ENCODE measurements around the gene CD300LG.
"Not testable (repeated sequence)": the region's sequence is repeated elsewhere in the genome, so short reads cannot be mapped to it uniquely, and the experiment has no call there.

Gene CD300LG

DNA sequence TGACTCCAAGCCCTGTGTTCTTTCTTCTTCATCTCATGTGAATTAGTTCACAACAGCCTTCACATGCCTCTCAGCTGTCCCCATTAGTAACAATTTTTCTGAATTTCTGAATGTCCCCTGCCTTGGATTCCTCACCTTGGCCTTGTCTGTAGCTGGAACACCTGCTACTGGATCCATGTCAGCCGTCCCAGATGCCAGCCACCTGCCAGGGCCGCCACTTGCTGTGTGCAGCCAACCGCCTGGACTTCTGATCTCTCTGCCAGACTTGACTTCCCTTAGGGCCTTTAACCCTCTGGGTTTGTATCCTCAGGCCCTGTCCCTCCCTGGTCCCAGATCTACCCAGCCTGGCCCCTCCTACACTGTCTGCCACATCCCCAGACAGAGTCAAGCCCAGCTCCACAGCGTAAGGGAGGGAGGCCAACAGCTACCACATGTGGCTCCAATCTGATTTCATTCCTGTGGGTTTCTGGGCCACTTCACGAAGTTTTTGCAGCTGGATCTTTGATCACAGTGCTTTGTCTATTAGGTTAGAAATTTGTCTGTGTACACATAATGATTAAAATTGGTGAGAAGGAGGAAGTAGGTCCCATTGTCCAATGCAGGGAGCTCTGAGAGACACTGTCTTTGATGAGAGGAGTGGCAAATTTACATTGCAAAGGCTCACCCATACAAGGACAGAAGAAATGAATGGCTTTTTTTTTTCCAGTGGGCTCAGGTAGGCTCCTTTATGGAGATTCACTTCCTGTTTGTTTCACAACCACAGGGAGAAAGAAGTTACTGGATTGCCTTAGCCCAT is 45.1 kb downstream of the CD300LG start:
- DNase-seq (ENCODE audit: low read depth, low spot score), result no peak
- in situ Hi-C loops (cut with HindIII; ENCODE audit: low sequenced_read_pairs), result no loop called here
- no peak overlapping the region for H3K4me3 ChIP-seq (ENCODE audit: low read depth, low read length)
- TF ChIP-seq, protein P1, sequence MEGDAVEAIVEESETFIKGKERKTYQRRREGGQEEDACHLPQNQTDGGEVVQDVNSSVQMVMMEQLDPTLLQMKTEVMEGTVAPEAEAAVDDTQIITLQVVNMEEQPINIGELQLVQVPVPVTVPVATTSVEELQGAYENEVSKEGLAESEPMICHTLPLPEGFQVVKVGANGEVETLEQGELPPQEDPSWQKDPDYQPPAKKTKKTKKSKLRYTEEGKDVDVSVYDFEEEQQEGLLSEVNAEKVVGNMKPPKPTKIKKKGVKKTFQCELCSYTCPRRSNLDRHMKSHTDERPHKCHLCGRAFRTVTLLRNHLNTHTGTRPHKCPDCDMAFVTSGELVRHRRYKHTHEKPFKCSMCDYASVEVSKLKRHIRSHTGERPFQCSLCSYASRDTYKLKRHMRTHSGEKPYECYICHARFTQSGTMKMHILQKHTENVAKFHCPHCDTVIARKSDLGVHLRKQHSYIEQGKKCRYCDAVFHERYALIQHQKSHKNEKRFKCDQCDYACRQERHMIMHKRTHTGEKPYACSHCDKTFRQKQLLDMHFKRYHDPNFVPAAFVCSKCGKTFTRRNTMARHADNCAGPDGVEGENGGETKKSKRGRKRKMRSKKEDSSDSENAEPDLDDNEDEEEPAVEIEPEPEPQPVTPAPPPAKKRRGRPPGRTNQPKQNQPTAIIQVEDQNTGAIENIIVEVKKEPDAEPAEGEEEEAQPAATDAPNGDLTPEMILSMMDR (IDR thresholded peaks at IDR 0.05; ENCODE audit: low read depth, low read length), result no peak

DNA sequence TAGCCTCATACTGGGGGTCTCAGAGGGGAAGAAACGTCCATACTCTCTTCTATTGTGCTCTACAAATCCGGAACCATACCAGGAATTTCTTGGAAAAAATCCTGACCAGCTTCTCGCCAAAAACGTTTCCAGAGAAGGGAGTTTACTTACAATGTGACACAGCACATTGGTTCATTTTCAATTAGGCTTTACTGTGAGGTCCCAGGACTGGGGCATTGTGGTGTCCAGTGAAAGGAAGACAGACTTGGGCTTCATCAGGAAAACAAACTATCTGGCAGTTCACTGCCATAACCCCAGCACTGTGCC is 45.6 kb downstream of the CD300LG start:
- DNase-seq (ENCODE audit: low read depth, low spot score), result no peak
- TF ChIP-seq, protein P1 (IDR thresholded peaks at IDR 0.05; ENCODE audit: low read depth, low read length), result no peak
- no peak overlapping the region for H3K4me3 ChIP-seq (ENCODE audit: low read depth, low read length)
- in situ Hi-C loops (cut with HindIII; ENCODE audit: low sequenced_read_pairs), result no loop called here

DNA sequence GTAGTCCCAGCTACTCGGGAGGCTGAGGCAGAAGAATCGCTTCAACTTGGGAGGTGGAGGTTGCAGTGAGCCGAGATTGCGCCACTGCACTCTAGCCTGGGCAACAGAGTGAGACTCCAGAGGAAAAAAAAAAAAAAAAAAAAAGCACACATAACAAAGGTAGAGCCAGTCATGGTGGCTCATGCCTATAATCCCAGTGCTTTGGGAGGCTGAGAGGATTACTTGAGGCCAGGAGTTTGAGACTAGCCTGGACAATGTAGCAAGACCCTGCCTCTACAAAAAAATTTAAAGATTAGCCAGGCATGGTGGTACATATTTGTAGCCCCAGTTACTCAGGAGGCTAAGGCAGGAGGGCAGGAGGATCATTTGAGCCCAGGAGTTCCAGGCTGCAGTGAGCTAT is 47.5 kb downstream of the CD300LG start:
- H3K4me3 ChIP-seq (ENCODE audit: low read depth, low read length); in situ Hi-C loops (cut with HindIII; ENCODE audit: low sequenced_read_pairs); DNase-seq (ENCODE audit: low read depth, low spot score): not testable (repeated sequence)

DNA sequence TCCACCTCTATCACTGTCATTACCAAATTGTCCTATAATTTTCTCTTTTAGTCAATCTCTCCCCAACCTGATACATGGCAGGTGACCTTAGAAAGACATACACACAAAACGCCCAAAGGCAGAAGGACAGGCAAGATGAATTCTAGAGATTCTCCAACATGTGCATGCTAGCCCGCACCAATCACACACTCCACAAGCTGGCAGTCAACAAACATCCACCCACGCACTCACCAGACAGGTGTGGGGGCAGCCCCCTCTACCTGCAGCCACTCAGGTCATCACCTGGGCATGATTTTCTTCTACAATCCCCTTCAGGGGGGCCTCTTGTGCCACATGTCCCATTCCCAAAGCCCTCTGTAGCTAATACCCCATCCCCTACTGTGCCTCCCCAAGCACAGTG is 50.9 kb downstream of the CD300LG start:
- in situ Hi-C loops (cut with HindIII; ENCODE audit: low sequenced_read_pairs), result no loop called here
- DNase-seq (ENCODE audit: low read depth, low spot score), result no peak
- no peak overlapping the region for H3K4me3 ChIP-seq (ENCODE audit: low read depth, low read length)
- TF ChIP-seq, protein P1 (IDR thresholded peaks at IDR 0.05; ENCODE audit: low read depth, low read length), result no peak

DNA sequence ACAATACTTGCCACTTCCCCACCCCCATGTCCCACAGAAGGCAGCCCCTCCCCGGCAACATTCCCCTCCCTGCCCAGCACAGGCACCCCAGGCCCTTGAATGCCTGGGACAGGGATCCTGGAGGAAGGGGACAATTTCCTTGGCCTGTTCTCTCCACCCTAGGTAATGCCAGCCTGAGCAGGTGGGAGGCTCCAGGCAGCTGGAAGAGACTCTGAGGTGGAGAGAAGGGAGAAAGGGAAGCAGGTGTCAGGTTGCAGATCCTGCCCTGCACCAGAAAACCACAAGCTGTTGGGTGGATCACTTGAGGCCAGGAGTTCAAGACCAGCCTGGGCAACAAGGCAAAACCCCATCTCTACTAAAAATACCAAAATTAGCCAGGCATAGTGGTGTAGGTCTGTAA is 51.5 kb downstream of the CD300LG start:
- TF ChIP-seq, protein P1 (IDR thresholded peaks at IDR 0.05; ENCODE audit: low read depth, low read length), result no peak
- H3K4me3 ChIP-seq (ENCODE audit: low read depth, low read length), result no peak overlapping the region
- in situ Hi-C loops (cut with HindIII; ENCODE audit: low sequenced_read_pairs), result no loop called here
- no peak for DNase-seq (ENCODE audit: low read depth, low spot score)

DNA sequence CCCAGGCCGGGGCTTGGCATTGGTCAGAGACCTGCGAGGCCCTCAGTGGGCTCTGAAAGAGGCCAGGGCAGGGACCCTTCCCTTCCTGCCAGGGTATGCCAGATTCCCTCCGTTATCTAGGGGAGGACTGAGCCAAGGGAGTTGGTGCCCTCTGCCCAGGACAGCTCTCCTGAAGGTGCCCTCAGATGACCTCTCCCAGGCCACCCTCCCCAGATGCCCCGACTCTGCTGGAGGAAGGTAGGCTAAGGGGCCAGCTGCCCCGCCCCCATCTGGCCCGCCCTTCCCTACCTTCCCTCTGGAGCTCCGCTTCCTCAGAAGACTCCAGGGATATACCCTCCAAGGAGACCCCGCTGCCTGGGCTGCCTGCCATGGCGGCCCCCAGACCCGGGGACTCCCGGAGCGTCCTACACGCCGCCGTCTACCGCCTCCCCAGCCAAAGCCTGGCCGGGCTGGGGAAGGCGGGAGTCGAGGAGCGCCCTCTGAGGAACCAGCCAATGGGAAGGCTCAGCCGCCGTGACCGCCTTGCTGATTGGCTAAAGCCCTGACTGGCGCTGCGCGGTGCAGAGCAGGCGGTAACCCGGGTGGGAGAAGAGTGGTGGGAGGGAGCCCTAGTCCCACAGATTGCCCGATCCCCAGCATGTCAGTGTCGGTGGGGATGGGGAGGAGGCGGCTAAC is 53.3 kb downstream of the CD300LG start:
- peak; percentile 68 for DNase-seq (ENCODE audit: low read depth, low spot score)
- TF ChIP-seq, protein P1 (IDR thresholded peaks at IDR 0.05; ENCODE audit: low read depth, low read length), result no peak
- in situ Hi-C loops (cut with HindIII; ENCODE audit: low sequenced_read_pairs), result no loop called here
- peak overlapping the region; percentile 33 for H3K4me3 ChIP-seq (ENCODE audit: low read depth, low read length)
